CD4-positive, alpha-beta T cell treated with Interleukin-6 at 100 ng/mL for 8 hours (primary cell): ENCODE data around the gene MIPEP.

Experiments
- DNase-seq: peaks from one replicate; pipeline ENCODE4 v3.0.0-alpha.2; 2020; ENCODE audit warnings: mixed read lengths, low spot score

The MIPEP gene

GRCh38 chr13:23715092-23715761 is 174.0 kb downstream of the MIPEP start:
- DNase-seq: no peak

GRCh38 chr13:23714672-23715071 is 174.5 kb downstream of the MIPEP start:
- no peak for DNase-seq

- no peak for DNase-seq
These were observed 177.8 kb downstream of the MIPEP start for GRCh38 chr13:23711355-23711754.

- DNase-seq: no peak
These were observed 178.8 kb downstream of the MIPEP start for GRCh38 chr13:23710366-23710765.

GRCh38 chr13:23709536-23709935 is 179.7 kb downstream of the MIPEP start:
- DNase-seq: no peak

- no peak for DNase-seq
These were observed 181.5 kb downstream of the MIPEP start for GRCh38 chr13:23707674-23708073.

GRCh38 chr13:23705583-23705982 is 183.6 kb downstream of the MIPEP start:
- DNase-seq: no peak

GRCh38 chr13:23703246-23703860 is 185.8 kb downstream of the MIPEP start:
- DNase-seq: no peak

- no peak for DNase-seq
These were observed 187.6 kb downstream of the MIPEP start for GRCh38 chr13:23701636-23702035.

- no peak for DNase-seq
These were observed 188.0 kb downstream of the MIPEP start for GRCh38 chr13:23701186-23701585.

GRCh38 chr13:23699271-23699670 is 189.9 kb downstream of the MIPEP start:
- no peak for DNase-seq

GRCh38 chr13:23697772-23698313 is 191.4 kb downstream of the MIPEP start:
- DNase-seq: no peak

- no peak for DNase-seq
These were observed 192.6 kb downstream of the MIPEP start for GRCh38 chr13:23696610-23697009.

- DNase-seq: peak; percentile 57
These were observed 193.3 kb downstream of the MIPEP start for GRCh38 chr13:23695711-23696464.

GRCh38 chr13:23695196-23695595 is 194.0 kb downstream of the MIPEP start:
- no peak for DNase-seq

GRCh38 chr13:23692816-23693215 is 196.4 kb downstream of the MIPEP start:
- DNase-seq: no peak

- DNase-seq: no peak
These were observed 198.5 kb downstream of the MIPEP start for GRCh38 chr13:23690668-23691067.

- DNase-seq: no peak
These were observed 200.9 kb downstream of the MIPEP start for GRCh38 chr13:23688336-23688735.

- no peak for DNase-seq
These were observed 201.6 kb downstream of the MIPEP start for GRCh38 chr13:23687614-23688013.

- no peak for DNase-seq
These were observed 202.3 kb downstream of the MIPEP start for GRCh38 chr13:23686948-23687347.

GRCh38 chr13:23685416-23685815 is 203.8 kb downstream of the MIPEP start:
- no peak for DNase-seq

- DNase-seq: no peak
These were observed 204.6 kb downstream of the MIPEP start for GRCh38 chr13:23684647-23685046.

- no peak for DNase-seq
These were observed 206.1 kb downstream of the MIPEP start for GRCh38 chr13:23683084-23683483.
